Osteoblast (primary cell): ENCODE measurements around the gene INPP4A. TPM values are rescaled to one million over a fixed set of nuclear protein-coding genes. Genes with fewer than 3 reads are reported as not detected.

Experiments
- DNase-seq: peaks from one replicate; pipeline ENCODE4 v3.0.0; 2011; ENCODE audit warnings: low spot score, mixed read lengths; ENCODE audit not compliant: insufficient read length; ENCODE audit errors: missing footprints
- H2AFZ ChIP-seq: 2 replicates; pipeline ENCODE4 v1.6.0; 2011; ENCODE audit warnings: mild to moderate bottlenecking, low read length
- H3K27ac ChIP-seq: 2 replicates; pipeline ENCODE4 v1.5.1; 2011; ENCODE audit warnings: mild to moderate bottlenecking, low read depth, low read length, moderate library complexity
- H3K27me3 ChIP-seq: 2 replicates; pipeline ENCODE4 v1.6.0; 2012; ENCODE audit warnings: mild to moderate bottlenecking, control low read depth, inconsistent platforms, low read length, moderate library complexity; ENCODE audit not compliant: insufficient read depth
- H3K36me3 ChIP-seq: 2 replicates; pipeline ENCODE4 v1.5.1; 2011; ENCODE audit warnings: mild to moderate bottlenecking, low read length, control low read depth, moderate library complexity; ENCODE audit not compliant: insufficient read depth
- H3K4me1 ChIP-seq: 2 replicates; pipeline ENCODE4 v1.5.1; 2011; ENCODE audit warnings: mild to moderate bottlenecking, low read length, control low read depth, moderate library complexity; ENCODE audit not compliant: insufficient read depth
- H3K4me2 ChIP-seq: 2 replicates; pipeline ENCODE4 v1.6.0; 2011; ENCODE audit warnings: mild to moderate bottlenecking, low read length; ENCODE audit not compliant: insufficient read depth
- H3K4me3 ChIP-seq: fragments of 200-600 bp; sonication (generic); 3 replicates; pipeline ENCODE4 v1.5.1; 2012; ENCODE audit warnings: mild to moderate bottlenecking, low read length, inconsistent platforms; ENCODE audit not compliant: insufficient read depth
- H3K79me2 ChIP-seq: 2 replicates; pipeline ENCODE4 v1.6.0; 2012; ENCODE audit warnings: mild to moderate bottlenecking, low read length, control low read depth, inconsistent platforms; ENCODE audit not compliant: insufficient read depth
- H3K9me3 ChIP-seq: 2 replicates; pipeline ENCODE4 v1.5.1; 2011; ENCODE audit warnings: low read depth, low read length, control low read depth
- H4K20me1 ChIP-seq: 2 replicates; pipeline ENCODE4 v1.6.0; 2012; ENCODE audit warnings: mild to moderate bottlenecking, low read length, control low read depth; ENCODE audit not compliant: insufficient read depth
- CTCF ChIP-seq: IDR thresholded peaks from 2 replicates; pipeline ENCODE4 v1.5.1; 2011; ENCODE audit warnings: mild to moderate bottlenecking, low read depth, low read length, moderate library complexity; ENCODE audit errors: extremely low read depth
- total RNA-seq: library from RNA; depleted of rRNA; stranded (reverse); fragments of >200 nt; gene quantifications from 2 replicates; pipeline ENCODE4 v1.2.3, GENCODE V29; 2012

The INPP4A gene
- total RNA-seq, 1 donor, result 25.7 TPM

- no peak overlapping the region for H2AFZ ChIP-seq
- no peak for DNase-seq
- no peaks in the 10 kb centered on the region for H3K79me2 ChIP-seq
- peaks cover 16% of the 10 kb centered on the region for H3K36me3 ChIP-seq
- H3K4me2 ChIP-seq, result no peak overlapping the region
- TF ChIP-seq CTCF, result no peak
- no peaks in the 10 kb centered on the region for H3K4me1 ChIP-seq
- H3K9me3 ChIP-seq, result no peaks in the 10 kb centered on the region
- H3K27me3 ChIP-seq, result no peaks in the 10 kb centered on the region
- no peak overlapping the region for H3K4me3 ChIP-seq
- no peak overlapping the region for H3K27ac ChIP-seq
- no peaks in the 10 kb centered on the region for H4K20me1 ChIP-seq
Observed at GRCh38 chr2:98545591-98545990, 100.9 kb downstream of the INPP4A start.

GRCh38 chr2:98546186-98546585, 101.5 kb downstream of the INPP4A start:
- no peak overlapping the region for H2AFZ ChIP-seq
- H3K4me2 ChIP-seq, result no peak overlapping the region
- no peaks in the 10 kb centered on the region for H4K20me1 ChIP-seq
- DNase-seq, result no peak
- no peak overlapping the region for H3K4me3 ChIP-seq
- H3K9me3 ChIP-seq, result no peaks in the 10 kb centered on the region
- no peak overlapping the region for H3K27ac ChIP-seq
- no peaks in the 10 kb centered on the region for H3K27me3 ChIP-seq
- peaks cover 16% of the 10 kb centered on the region for H3K36me3 ChIP-seq
- TF ChIP-seq CTCF, result no peak
- H3K79me2 ChIP-seq, result no peaks in the 10 kb centered on the region
- H3K4me1 ChIP-seq, result no peaks in the 10 kb centered on the region

- Histone ChIP-seq H3K27ac (no peak overlapping the region), H3K79me2 (no peaks in the 10 kb centered on the region), H3K4me2 (no peak overlapping the region), H3K27me3 (no peaks in the 10 kb centered on the region), H2AFZ (no peak overlapping the region), H3K36me3 (peaks cover 16% of the 10 kb centered on the region), H4K20me1 (no peaks in the 10 kb centered on the region), H3K4me1 (no peaks in the 10 kb centered on the region), H3K9me3 (no peaks in the 10 kb centered on the region), H3K4me3 (no peak overlapping the region)
- DNase-seq, result no peak
- TF ChIP-seq CTCF, result no peak
Observed at GRCh38 chr2:98547092-98547790, 102.6 kb downstream of the INPP4A start.

GRCh38 chr2:98548920-98549818, 104.5 kb downstream of the INPP4A start:
- Histone ChIP-seq H3K9me3 (no peaks in the 10 kb centered on the region), H3K36me3 (peaks cover 28% of the 10 kb centered on the region), H3K27me3 (no peaks in the 10 kb centered on the region), H2AFZ (no peak overlapping the region), H3K27ac (no peak overlapping the region), H3K4me3 (no peak overlapping the region), H3K79me2 (no peaks in the 10 kb centered on the region), H3K4me2 (no peak overlapping the region), H4K20me1 (no peaks in the 10 kb centered on the region), H3K4me1 (peaks cover 4% of the 10 kb centered on the region)
- no peak for DNase-seq
- TF ChIP-seq CTCF, result no peak
